WTC11 (cell line): Measurements from ENCODE around the gene AKAP13. TPM values are rescaled to one million over a fixed set of nuclear protein-coding genes. Genes with fewer than 3 reads are reported as not detected.

Experiments
- ATAC-seq: fragments of 200-7000 bp; cut with Tn5 transposase; 2 replicates; pipeline ENCODE4 v1.10.0; 2021; ENCODE audit warnings: mild to moderate bottlenecking, moderate library complexity
- CTCF ChIA-PET: fragments of 300-600 bp; sonication (Branson Sonifier 250); formaldehyde crosslinking; loops from one replicate; lab custom pipeline; 2021; ENCODE audit warnings: antibody characterized with exemption; lab: Charles Lee
- POLR2A ChIA-PET: fragments of 350-600 bp; sonication (Branson Sonifier 250); formaldehyde crosslinking; loops from one replicate; lab custom pipeline; 2021; ENCODE audit warnings: antibody characterized with exemption; lab: Charles Lee
- DNase-seq: peaks from one replicate; pipeline ENCODE4 v3.0.0; 2021; ENCODE audit warnings: low spot score
- H3K27ac Mint-ChIP-seq: 2 replicates; pipeline ENCODE4 v1.8.0; 2021; ENCODE audit warnings: mixed read lengths
- H3K27me3 Mint-ChIP-seq: 2 replicates; pipeline ENCODE4 v1.8.0; 2021; ENCODE audit warnings: low read depth, mild to moderate bottlenecking, moderate library complexity, mixed read lengths
- H3K36me3 Mint-ChIP-seq: 2 replicates; pipeline ENCODE4 v1.8.0; 2021; ENCODE audit warnings: mixed read lengths
- H3K4me1 Mint-ChIP-seq: 2 replicates; pipeline ENCODE4 v1.8.0; 2022; ENCODE audit warnings: mixed read lengths
- H3K4me3 Mint-ChIP-seq: 2 replicates; pipeline ENCODE4 v1.8.0; 2021; ENCODE audit warnings: mild to moderate bottlenecking, moderate library complexity, mixed read lengths
- H3K9me3 Mint-ChIP-seq: 2 replicates; pipeline ENCODE4 v1.8.0; 2021; ENCODE audit warnings: mixed read lengths
- FOXP1 ChIP-seq: sonication (generic); formaldehyde crosslinking; IDR thresholded peaks from 2 replicates; pipeline ENCODE4 v1.8.0; 2022; ENCODE audit warnings: missing genetic modification reagents, mild to moderate bottlenecking, moderate library complexity, borderline replicate concordance
- KAT7 ChIP-seq: sonication (generic); formaldehyde crosslinking; IDR thresholded peaks from 2 replicates; pipeline ENCODE4 v1.8.1; 2023; ENCODE audit warnings: missing genetic modification reagents, mild to moderate bottlenecking, borderline replicate concordance
- NFYB ChIP-seq: sonication (generic); formaldehyde crosslinking; conservative IDR thresholded peaks from 2 replicates; pipeline ENCODE4 v1.8.0; 2022; ENCODE audit warnings: low read depth, missing genetic modification reagents
- TCF7 ChIP-seq: sonication (generic); formaldehyde crosslinking; IDR thresholded peaks from 2 replicates; pipeline ENCODE4 v1.8.0; 2022; ENCODE audit warnings: mild to moderate bottlenecking, low read depth, missing genetic modification reagents, moderate library complexity
- total RNA-seq: library from RNA; stranded (reverse); gene quantifications from 3 replicates; pipeline ENCODE4 v1.2.3, GENCODE V29; 2021
- TF ChIP-seq, protein P1 (sequence below): sonication (generic); formaldehyde crosslinking; IDR thresholded peaks from 2 replicates; pipeline ENCODE4 v1.8.0; 2023; ENCODE audit warnings: missing genetic modification reagents, mild to moderate bottlenecking, borderline replicate concordance
- TF ChIP-seq, protein P2 (sequence below): sonication (generic); formaldehyde crosslinking; conservative IDR thresholded peaks from 2 replicates; pipeline ENCODE4 v1.8.1; 2023; ENCODE audit warnings: mild to moderate bottlenecking, low read depth, missing genetic modification reagents, moderate library complexity
- TF ChIP-seq, protein P3 (sequence below): sonication (generic); formaldehyde crosslinking; IDR thresholded peaks from 2 replicates; pipeline ENCODE4 v1.8.0; 2022; ENCODE audit warnings: mild to moderate bottlenecking, missing genetic modification reagents
- TF ChIP-seq, protein P4 (sequence below): fragments of 250-450 bp; sonication (Bioruptor Pico); IDR thresholded peaks from 2 replicates; pipeline ENCODE4 v1.9.0; 2021; ENCODE audit warnings: mild to moderate bottlenecking
- TF ChIP-seq, protein P5 (sequence below): fragments of 200-600 bp; IDR thresholded peaks from 2 replicates; pipeline ENCODE4 v1.8.0; 2022; ENCODE audit warnings: antibody characterized with exemption
- TF ChIP-seq, protein P6 (sequence below): sonication (generic); formaldehyde crosslinking; IDR thresholded peaks from 2 replicates; pipeline ENCODE4 v1.8.1; 2022; ENCODE audit warnings: low read depth, mild to moderate bottlenecking, moderate library complexity, missing genetic modification reagents, borderline replicate concordance
- TF ChIP-seq, protein P7 (sequence below): sonication (generic); formaldehyde crosslinking; IDR thresholded peaks from 2 replicates; pipeline ENCODE4 v1.8.1; 2023; ENCODE audit warnings: mild to moderate bottlenecking, moderate library complexity, missing genetic modification reagents
- TF ChIP-seq, protein P8 (sequence below): fragments of 250-450 bp; sonication (Bioruptor Pico); IDR thresholded peaks from 2 replicates; pipeline ENCODE4 v2.1.2; 2022; ENCODE audit warnings: mild to moderate bottlenecking, moderate library complexity

Gene AKAP13
- total RNA-seq, 1 experiment from 2014 or later = 50.3 TPM

DNA sequence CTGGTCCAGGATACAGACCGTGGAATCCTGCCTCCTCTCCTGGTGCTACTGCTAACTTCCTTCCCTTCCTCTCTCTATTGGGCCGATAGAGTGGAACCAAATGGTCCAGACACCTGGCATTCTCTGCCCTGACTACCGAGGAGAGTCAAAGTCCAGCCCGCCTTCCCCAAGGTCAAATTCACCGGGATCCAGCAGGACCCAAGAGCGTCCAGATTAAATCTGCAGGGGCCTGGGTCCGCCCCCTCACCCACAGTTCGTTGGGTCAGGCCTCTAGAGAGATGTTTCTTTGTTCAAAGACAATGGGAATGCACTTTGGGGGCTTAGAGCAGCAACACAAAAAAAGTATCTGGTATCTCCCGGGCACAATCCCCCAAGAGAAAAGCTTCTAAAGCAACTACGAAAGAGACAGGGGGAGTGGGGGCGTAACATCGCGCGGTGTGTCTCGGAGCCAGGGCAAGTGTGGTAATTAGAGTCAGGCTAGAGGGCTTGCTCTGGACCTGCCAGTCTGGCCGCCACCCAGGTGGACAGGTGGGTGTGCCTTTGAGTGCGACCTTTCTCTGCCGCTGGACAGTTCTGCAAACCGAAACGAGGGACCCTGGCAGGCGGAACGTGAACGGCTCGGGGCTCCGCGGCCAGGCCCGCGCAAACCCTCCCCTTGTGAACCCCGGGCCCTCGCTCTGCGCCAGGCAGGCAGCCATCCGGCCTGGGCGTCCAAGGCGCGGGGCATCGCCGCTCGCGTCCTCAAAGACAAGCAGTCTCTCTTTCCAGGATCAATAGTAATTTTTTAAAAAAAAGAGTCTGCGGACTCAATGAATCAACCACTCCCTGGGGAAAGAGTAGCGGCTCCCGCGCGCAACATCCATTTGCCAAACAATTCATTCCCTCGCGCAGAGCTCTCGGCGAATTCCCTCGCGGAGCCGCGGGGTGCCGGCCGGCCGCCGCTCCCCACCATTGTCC lies 413.5 kb downstream of the AKAP13 start:
- Mint-ChIP-seq H3K4me3 (peak overlapping the region; percentile 88), H3K27ac (peak overlapping the region; percentile 41; the same call in 1 of the 2 replicates), H3K27me3 (peaks cover 13% of the 10 kb centered on the region), H3K9me3 (0 out of 2 replicates have a peak, but pooled peaks cover 3% of the 10 kb centered on the region), H3K4me1 (peaks cover 44% of the 10 kb centered on the region), H3K36me3 (no peaks in the 10 kb centered on the region)
- TF ChIP-seq, protein P1, sequence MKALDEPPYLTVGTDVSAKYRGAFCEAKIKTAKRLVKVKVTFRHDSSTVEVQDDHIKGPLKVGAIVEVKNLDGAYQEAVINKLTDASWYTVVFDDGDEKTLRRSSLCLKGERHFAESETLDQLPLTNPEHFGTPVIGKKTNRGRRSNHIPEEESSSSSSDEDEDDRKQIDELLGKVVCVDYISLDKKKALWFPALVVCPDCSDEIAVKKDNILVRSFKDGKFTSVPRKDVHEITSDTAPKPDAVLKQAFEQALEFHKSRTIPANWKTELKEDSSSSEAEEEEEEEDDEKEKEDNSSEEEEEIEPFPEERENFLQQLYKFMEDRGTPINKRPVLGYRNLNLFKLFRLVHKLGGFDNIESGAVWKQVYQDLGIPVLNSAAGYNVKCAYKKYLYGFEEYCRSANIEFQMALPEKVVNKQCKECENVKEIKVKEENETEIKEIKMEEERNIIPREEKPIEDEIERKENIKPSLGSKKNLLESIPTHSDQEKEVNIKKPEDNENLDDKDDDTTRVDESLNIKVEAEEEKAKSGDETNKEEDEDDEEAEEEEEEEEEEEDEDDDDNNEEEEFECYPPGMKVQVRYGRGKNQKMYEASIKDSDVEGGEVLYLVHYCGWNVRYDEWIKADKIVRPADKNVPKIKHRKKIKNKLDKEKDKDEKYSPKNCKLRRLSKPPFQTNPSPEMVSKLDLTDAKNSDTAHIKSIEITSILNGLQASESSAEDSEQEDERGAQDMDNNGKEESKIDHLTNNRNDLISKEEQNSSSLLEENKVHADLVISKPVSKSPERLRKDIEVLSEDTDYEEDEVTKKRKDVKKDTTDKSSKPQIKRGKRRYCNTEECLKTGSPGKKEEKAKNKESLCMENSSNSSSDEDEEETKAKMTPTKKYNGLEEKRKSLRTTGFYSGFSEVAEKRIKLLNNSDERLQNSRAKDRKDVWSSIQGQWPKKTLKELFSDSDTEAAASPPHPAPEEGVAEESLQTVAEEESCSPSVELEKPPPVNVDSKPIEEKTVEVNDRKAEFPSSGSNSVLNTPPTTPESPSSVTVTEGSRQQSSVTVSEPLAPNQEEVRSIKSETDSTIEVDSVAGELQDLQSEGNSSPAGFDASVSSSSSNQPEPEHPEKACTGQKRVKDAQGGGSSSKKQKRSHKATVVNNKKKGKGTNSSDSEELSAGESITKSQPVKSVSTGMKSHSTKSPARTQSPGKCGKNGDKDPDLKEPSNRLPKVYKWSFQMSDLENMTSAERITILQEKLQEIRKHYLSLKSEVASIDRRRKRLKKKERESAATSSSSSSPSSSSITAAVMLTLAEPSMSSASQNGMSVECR (CRISPR knock-in tag) = no peak
- TF ChIP-seq, protein P2, sequence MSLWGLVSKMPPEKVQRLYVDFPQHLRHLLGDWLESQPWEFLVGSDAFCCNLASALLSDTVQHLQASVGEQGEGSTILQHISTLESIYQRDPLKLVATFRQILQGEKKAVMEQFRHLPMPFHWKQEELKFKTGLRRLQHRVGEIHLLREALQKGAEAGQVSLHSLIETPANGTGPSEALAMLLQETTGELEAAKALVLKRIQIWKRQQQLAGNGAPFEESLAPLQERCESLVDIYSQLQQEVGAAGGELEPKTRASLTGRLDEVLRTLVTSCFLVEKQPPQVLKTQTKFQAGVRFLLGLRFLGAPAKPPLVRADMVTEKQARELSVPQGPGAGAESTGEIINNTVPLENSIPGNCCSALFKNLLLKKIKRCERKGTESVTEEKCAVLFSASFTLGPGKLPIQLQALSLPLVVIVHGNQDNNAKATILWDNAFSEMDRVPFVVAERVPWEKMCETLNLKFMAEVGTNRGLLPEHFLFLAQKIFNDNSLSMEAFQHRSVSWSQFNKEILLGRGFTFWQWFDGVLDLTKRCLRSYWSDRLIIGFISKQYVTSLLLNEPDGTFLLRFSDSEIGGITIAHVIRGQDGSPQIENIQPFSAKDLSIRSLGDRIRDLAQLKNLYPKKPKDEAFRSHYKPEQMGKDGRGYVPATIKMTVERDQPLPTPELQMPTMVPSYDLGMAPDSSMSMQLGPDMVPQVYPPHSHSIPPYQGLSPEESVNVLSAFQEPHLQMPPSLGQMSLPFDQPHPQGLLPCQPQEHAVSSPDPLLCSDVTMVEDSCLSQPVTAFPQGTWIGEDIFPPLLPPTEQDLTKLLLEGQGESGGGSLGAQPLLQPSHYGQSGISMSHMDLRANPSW (CRISPR knock-in tag) = no peak
- DNase-seq (peak; percentile 35), ATAC-seq (peak; percentile 7)
- ChIA-PET CTCF (interaction anchor here (0.5 to 2.4 kb wide), 5 partner anchors 9 to 748 kb away, joined by 3 to 6 read pairs (median 3); no protein-coding TSS in a partner anchor), POLR2A (interaction anchor here (0.6 to 1.3 kb wide), 3 partner anchors 42 to 1834 kb away, joined by 3 to 6 read pairs (median 4); no protein-coding TSS in a partner anchor)

DNA sequence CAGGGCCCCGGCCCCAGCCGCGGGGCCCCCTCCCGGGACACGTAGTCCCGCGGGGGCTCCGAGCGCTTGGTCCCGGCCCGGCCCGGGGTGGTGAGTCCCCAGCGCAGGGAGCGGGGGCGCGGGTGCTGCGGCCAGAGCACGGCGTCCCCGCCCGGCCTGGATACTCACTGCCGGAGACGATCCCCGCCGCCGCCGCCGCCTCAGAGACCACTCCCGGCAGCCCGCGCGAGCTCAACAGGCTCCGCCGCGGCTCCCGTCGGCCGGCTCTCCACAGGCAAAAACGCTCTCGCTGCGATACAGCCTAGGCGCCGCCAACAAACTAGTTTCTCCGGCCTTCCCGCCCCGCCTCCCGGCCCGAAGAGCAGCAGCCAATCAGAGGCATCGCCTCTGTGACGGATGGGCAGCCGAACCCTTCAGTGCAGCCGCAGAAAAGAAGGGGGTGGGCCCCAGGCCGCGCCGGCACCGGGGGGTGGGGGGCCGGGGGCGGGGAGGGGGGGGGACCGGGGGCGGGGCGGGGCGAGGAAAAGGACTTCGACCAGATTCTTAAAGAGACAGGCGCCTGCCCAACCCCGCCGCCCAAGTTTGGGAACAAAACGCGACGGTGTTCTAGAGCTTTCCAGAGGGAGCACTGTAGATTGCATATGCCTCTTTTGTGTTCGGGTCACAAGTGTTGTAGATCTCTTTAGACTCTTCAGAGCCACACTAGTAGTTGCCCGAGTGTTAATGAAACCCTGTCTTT lies 414.4 kb downstream of the AKAP13 start, which contains the start of gene KLHL25:
Gene KLHL25, minus strand, starts transcription at position 328 of the 739 bp plus-strand sequence. CDS start 25,115 bp downstream, outside the sequence.
- H3K4me3 Mint-ChIP-seq = peak within 1 kb of the TSS; percentile 88
- peaks cover 36% of the 10 kb centered on the region for H3K4me1 Mint-ChIP-seq
- H3K36me3 Mint-ChIP-seq = no peaks in the 10 kb centered on the region
- H3K9me3 Mint-ChIP-seq = 0 out of 2 replicates have a peak, but pooled peaks cover 3% of the 10 kb centered on the region
- H3K27me3 Mint-ChIP-seq = peaks cover 13% of the 10 kb centered on the region
- POLR2A ChIA-PET = interaction anchor here (0.9 to 1.3 kb wide), 3 partner anchors 31 to 46 kb away, joined by 3 to 6 read pairs (median 4); no protein-coding TSS in a partner anchor
- CTCF ChIA-PET = interaction anchor here (0.5 to 2.4 kb wide), 5 partner anchors 8 to 747 kb away, joined by 3 to 6 read pairs (median 3); no protein-coding TSS in a partner anchor
- DNase-seq (peak; percentile 93), ATAC-seq (peak; percentile 96)
- H3K27ac Mint-ChIP-seq = peak within 1 kb of the TSS; percentile 41; the same call in 1 of the 2 replicates
- TF ChIP-seq, protein P3, sequence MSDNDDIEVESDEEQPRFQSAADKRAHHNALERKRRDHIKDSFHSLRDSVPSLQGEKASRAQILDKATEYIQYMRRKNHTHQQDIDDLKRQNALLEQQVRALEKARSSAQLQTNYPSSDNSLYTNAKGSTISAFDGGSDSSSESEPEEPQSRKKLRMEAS (CRISPR knock-in tag) = no peak
- TF ChIP-seq FOXP1 (CRISPR knock-in tag) (no peak; the same call in 1 of the 2 replicates), TCF7 (CRISPR knock-in tag) (no peak), KAT7 (CRISPR knock-in tag) (peak; percentile 63; the same call in 1 of the 2 replicates), NFYB (peak; percentile 92)
- TF ChIP-seq, protein P4, sequence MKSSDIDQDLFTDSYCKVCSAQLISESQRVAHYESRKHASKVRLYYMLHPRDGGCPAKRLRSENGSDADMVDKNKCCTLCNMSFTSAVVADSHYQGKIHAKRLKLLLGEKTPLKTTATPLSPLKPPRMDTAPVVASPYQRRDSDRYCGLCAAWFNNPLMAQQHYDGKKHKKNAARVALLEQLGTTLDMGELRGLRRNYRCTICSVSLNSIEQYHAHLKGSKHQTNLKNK (CRISPR knock-in tag) = no peak
- TF ChIP-seq, protein P5, sequence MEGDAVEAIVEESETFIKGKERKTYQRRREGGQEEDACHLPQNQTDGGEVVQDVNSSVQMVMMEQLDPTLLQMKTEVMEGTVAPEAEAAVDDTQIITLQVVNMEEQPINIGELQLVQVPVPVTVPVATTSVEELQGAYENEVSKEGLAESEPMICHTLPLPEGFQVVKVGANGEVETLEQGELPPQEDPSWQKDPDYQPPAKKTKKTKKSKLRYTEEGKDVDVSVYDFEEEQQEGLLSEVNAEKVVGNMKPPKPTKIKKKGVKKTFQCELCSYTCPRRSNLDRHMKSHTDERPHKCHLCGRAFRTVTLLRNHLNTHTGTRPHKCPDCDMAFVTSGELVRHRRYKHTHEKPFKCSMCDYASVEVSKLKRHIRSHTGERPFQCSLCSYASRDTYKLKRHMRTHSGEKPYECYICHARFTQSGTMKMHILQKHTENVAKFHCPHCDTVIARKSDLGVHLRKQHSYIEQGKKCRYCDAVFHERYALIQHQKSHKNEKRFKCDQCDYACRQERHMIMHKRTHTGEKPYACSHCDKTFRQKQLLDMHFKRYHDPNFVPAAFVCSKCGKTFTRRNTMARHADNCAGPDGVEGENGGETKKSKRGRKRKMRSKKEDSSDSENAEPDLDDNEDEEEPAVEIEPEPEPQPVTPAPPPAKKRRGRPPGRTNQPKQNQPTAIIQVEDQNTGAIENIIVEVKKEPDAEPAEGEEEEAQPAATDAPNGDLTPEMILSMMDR = no peak
- TF ChIP-seq, protein P6, sequence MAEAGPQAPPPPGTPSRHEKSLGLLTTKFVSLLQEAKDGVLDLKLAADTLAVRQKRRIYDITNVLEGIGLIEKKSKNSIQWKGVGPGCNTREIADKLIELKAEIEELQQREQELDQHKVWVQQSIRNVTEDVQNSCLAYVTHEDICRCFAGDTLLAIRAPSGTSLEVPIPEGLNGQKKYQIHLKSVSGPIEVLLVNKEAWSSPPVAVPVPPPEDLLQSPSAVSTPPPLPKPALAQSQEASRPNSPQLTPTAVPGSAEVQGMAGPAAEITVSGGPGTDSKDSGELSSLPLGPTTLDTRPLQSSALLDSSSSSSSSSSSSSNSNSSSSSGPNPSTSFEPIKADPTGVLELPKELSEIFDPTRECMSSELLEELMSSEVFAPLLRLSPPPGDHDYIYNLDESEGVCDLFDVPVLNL = no peak
- TF ChIP-seq, protein P7, sequence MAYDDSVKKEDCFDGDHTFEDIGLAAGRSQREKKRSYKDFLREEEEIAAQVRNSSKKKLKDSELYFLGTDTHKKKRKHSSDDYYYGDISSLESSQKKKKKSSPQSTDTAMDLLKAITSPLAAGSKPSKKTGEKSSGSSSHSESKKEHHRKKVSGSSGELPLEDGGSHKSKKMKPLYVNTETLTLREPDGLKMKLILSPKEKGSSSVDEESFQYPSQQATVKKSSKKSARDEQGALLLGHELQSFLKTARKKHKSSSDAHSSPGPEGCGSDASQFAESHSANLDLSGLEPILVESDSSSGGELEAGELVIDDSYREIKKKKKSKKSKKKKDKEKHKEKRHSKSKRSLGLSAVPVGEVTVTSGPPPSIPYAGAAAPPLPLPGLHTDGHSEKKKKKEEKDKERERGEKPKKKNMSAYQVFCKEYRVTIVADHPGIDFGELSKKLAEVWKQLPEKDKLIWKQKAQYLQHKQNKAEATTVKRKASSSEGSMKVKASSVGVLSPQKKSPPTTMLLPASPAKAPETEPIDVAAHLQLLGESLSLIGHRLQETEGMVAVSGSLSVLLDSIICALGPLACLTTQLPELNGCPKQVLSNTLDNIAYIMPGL = peak; percentile 76; the same call in 1 of the 2 replicates
- TF ChIP-seq, protein P8, sequence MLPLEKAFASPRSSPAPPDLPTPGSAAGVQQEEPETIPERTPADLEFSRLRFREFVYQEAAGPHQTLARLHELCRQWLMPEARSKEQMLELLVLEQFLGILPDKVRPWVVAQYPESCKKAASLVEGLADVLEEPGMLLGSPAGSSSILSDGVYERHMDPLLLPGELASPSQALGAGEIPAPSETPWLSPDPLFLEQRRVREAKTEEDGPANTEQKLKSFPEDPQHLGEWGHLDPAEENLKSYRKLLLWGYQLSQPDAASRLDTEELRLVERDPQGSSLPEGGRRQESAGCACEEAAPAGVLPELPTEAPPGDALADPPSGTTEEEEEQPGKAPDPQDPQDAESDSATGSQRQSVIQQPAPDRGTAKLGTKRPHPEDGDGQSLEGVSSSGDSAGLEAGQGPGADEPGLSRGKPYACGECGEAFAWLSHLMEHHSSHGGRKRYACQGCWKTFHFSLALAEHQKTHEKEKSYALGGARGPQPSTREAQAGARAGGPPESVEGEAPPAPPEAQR (CRISPR knock-in tag) = no peak
